A549 (cell line): ENCODE data around the gene DSTYK. TPM values are rescaled to one million over a fixed set of nuclear protein-coding genes. Genes with fewer than 3 reads are reported as not detected.

Experiments used
- ATAC-seq, 2 experiments: fragments of 200-7000 bp in 1 of 2; fragments of >200 bp in 1 of 2; cut with Nextera tagmentation in 1 of 2; cut with Tn5 transposase in 1 of 2; 3 replicates each; pipeline versions ENCODE4 v1.8.0 to v1.9.1; 2018 to 2020; ENCODE audit warnings: mild to moderate bottlenecking in 1 of 2, moderate library complexity in 1 of 2
- CTCF ChIA-PET: fragments of 300-600 bp; sonication (Branson Sonifier 250); formaldehyde crosslinking; extraction: SDS; loops from one replicate; lab custom pipeline; 2021; ENCODE audit warnings: antibody characterized with exemption, inconsistent platforms; lab: Yijun Ruan, JAX
- POLR2A ChIA-PET: fragments of 350-600 bp; formaldehyde crosslinking; extraction: SDS; loops from one replicate; lab custom pipeline; 2021; ENCODE audit warnings: antibody characterized with exemption, inconsistent platforms; lab: Yijun Ruan, JAX
- DNase-seq, 2 experiments: peaks; one replicate each; pipeline versions ENCODE4 v3.0.0 to v3.0.0-alpha.2; 2011 to 2016; ENCODE audit warnings: low read depth in 1 of 2, low spot score in 1 of 2
- FAIRE-seq: peaks from 2 replicates; lab custom pipeline; 2011; peaks lifted over from hg19 to GRCh38; lab: Jason Lieb, UNC
- H3K27ac ChIP-seq, 2 experiments: fragments of >200 bp; sonication (Bioruptor Twin); formaldehyde crosslinking; 3 replicates each; pipeline ENCODE4 v1.5.1; 2016 to 2017
- H3K4me1 ChIP-seq: fragments of >200 bp; sonication (Bioruptor Twin); formaldehyde crosslinking; 3 replicates; pipeline ENCODE4 v1.6.1; 2016
- H3K4me2 ChIP-seq: fragments of >200 bp; sonication (Bioruptor Twin); formaldehyde crosslinking; 3 replicates; pipeline ENCODE4 v1.6.1; 2016
- H3K4me3 ChIP-seq: fragments of >200 bp; sonication (Bioruptor Twin); formaldehyde crosslinking; 3 replicates; pipeline ENCODE4 v1.5.1; 2016
- H3K9me3 ChIP-seq: fragments of >200 bp; sonication (Bioruptor Twin); formaldehyde crosslinking; 3 replicates; pipeline ENCODE4 v1.6.1; 2016
- BHLHE40 ChIP-seq: IDR thresholded peaks from 2 replicates; pipeline ENCODE4 v1.6.1; 2012; ENCODE audit warnings: low read depth, low read length, inconsistent platforms
- CHD4 ChIP-seq: fragments of 200-600 bp; sonication (generic); IDR thresholded peaks from 2 replicates; pipeline ENCODE4 v1.6.1; 2016; ENCODE audit warnings: antibody characterized with exemption, mild to moderate bottlenecking, borderline replicate concordance
- EHF ChIP-seq: fragments of 250-450 bp; sonication (Bioruptor Pico); IDR thresholded peaks from 2 replicates; pipeline ENCODE4 v1.5.0; 2020; ENCODE audit warnings: mild to moderate bottlenecking
- EHMT2 ChIP-seq: fragments of 200-600 bp; sonication (generic); IDR thresholded peaks from 2 replicates; pipeline ENCODE4 v1.6.1; 2016; ENCODE audit warnings: antibody characterized with exemption, low read depth, mild to moderate bottlenecking, moderate library complexity
- HEYL ChIP-seq: fragments of 250-450 bp; sonication (Bioruptor Pico); IDR thresholded peaks from 2 replicates; pipeline ENCODE4 v1.8.0; 2021; ENCODE audit warnings: mild to moderate bottlenecking, moderate library complexity
- HOXB13 ChIP-seq: fragments of 250-450 bp; sonication (Bioruptor Pico); IDR thresholded peaks from 2 replicates; pipeline ENCODE4 v1.5.0; 2020; ENCODE audit warnings: low read depth, mild to moderate bottlenecking, moderate library complexity
- JUN ChIP-seq, 2 experiments: fragments of >200 bp; sonication (Bioruptor Twin); formaldehyde crosslinking; IDR thresholded peaks; 2 replicates in 1 of 2; 3 replicates in 1 of 2; pipeline ENCODE4 v1.6.1; 2016 to 2017
- POLR2A ChIP-seq: IDR thresholded peaks from 2 replicates; pipeline ENCODE4 v1.6.1; 2012; ENCODE audit warnings: mild to moderate bottlenecking, low read length
- RFX5 ChIP-seq: fragments of 450-650 bp; IDR thresholded peaks from 2 replicates; pipeline ENCODE4 v1.7.1; 2014; ENCODE audit warnings: antibody characterized with exemption, mild to moderate bottlenecking, moderate library complexity
- TP53 ChIP-seq: fragments of 250-450 bp; sonication (Bioruptor Pico); IDR thresholded peaks from 2 replicates; pipeline ENCODE4 v1.5.0; 2021; ENCODE audit warnings: mild to moderate bottlenecking, moderate library complexity
- ZNF302 ChIP-seq: fragments of 250-450 bp; sonication (Bioruptor Pico); IDR thresholded peaks from 2 replicates; pipeline ENCODE4 v1.9.0; 2021; ENCODE audit warnings: inconsistent platforms, mild to moderate bottlenecking, moderate library complexity
- WGBS: methylation state at CpG from one replicate; pipeline ENCODE4 v1.1.6; 2017; ENCODE audit errors: missing lambda C conversion rate; 5-methylcytosine and 5-hydroxymethylcytosine counted together
- polyA plus RNA-seq, 4 experiments: library from polyadenylated mRNA; depleted of rRNA in 3 of 4; stranded (reverse); fragments of >200 nt; fragmentation: RNase III in 1 of 4; extraction: RNeasy Plus Mini Kit Qiagen cat#74134 plus additional on column Dnase treatment in 1 of 4; gene quantifications; 2 replicates in 3 of 4; 3 replicates in 1 of 4; pipeline ENCODE4 v1.2.3, GENCODE V29; 2011 to 2017
- TF ChIP-seq, protein P1 (sequence below): IDR thresholded peaks from 2 replicates; pipeline ENCODE4 v1.6.1; 2012; ENCODE audit warnings: low read depth, borderline replicate concordance
- TF ChIP-seq, protein P2 (sequence below): fragments of 250-450 bp; sonication (Bioruptor Pico); IDR thresholded peaks from 2 replicates; pipeline ENCODE4 v1.5.0; 2021; ENCODE audit warnings: mild to moderate bottlenecking, moderate library complexity, borderline replicate concordance
- TF ChIP-seq, protein P3 (sequence below): fragments of >200 bp; sonication (Bioruptor Twin); formaldehyde crosslinking; IDR thresholded peaks from 2 replicates; pipeline ENCODE4 v1.6.1; 2016
- TF ChIP-seq, protein P4 (sequence below): fragments of >200 bp; sonication (Bioruptor Twin); formaldehyde crosslinking; IDR thresholded peaks from 3 replicates; pipeline ENCODE4 v1.5.1; 2016

DSTYK gene
- polyA plus RNA-seq, 2 of the 4 experiments (the other 2 are of a cell fraction), result 8.6 to 9.0 TPM

DNA sequence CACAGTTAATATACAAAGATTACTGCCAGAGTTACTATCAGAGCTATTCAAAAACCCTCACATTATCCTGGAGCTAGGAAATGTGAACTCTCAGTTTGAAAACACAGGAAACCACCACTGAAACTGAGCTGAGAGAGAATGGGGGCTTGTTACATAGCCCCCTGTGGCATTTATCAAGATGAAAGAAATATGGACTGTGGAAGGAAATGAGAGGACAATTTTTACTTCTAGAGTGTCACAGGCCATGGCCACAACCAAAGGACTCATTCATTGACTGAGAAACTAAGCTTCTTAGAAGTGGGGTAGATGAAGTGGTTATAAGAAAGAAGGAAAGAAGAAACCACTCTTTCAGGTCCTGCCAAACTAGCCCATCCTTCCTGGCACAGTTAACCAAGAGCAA, 25.3 kb downstream of the DSTYK start:
- FAIRE-seq (no peak), ATAC-seq (no peak), DNase-seq (no peak)
- H3K27ac ChIP-seq, result no peak overlapping the region
- ChIA-PET POLR2A (no interaction called here), CTCF (interaction anchor here (1.1 to 1.5 kb wide), 4 partner anchors 10 to 197 kb away, joined by 3 to 5 read pairs (median 4); no protein-coding TSS in a partner anchor)
- H3K9me3 ChIP-seq, result no peaks in the 10 kb centered on the region
- no peak overlapping the region for H3K4me2 ChIP-seq
- H3K4me1 ChIP-seq, result peaks cover 12% of the 10 kb centered on the region
- H3K4me3 ChIP-seq, result no peak overlapping the region
- TF ChIP-seq JUN (IDR thresholded peaks at IDR 0.05) (no peak), RFX5 (no peak), EHMT2 (no peak), EHF (no peak), HOXB13 (CRISPR knock-in tag) (no peak), HEYL (CRISPR knock-in tag) (no peak), BHLHE40 (no peak), CHD4 (no peak)
- TF ChIP-seq, protein P1, sequence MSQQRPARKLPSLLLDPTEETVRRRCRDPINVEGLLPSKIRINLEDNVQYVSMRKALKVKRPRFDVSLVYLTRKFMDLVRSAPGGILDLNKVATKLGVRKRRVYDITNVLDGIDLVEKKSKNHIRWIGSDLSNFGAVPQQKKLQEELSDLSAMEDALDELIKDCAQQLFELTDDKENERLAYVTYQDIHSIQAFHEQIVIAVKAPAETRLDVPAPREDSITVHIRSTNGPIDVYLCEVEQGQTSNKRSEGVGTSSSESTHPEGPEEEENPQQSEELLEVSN, result no peak
- TF ChIP-seq, protein P2, sequence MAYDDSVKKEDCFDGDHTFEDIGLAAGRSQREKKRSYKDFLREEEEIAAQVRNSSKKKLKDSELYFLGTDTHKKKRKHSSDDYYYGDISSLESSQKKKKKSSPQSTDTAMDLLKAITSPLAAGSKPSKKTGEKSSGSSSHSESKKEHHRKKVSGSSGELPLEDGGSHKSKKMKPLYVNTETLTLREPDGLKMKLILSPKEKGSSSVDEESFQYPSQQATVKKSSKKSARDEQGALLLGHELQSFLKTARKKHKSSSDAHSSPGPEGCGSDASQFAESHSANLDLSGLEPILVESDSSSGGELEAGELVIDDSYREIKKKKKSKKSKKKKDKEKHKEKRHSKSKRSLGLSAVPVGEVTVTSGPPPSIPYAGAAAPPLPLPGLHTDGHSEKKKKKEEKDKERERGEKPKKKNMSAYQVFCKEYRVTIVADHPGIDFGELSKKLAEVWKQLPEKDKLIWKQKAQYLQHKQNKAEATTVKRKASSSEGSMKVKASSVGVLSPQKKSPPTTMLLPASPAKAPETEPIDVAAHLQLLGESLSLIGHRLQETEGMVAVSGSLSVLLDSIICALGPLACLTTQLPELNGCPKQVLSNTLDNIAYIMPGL (CRISPR knock-in tag), result no peak
- TF ChIP-seq, all 56 proteins: peak for 0

DNA sequence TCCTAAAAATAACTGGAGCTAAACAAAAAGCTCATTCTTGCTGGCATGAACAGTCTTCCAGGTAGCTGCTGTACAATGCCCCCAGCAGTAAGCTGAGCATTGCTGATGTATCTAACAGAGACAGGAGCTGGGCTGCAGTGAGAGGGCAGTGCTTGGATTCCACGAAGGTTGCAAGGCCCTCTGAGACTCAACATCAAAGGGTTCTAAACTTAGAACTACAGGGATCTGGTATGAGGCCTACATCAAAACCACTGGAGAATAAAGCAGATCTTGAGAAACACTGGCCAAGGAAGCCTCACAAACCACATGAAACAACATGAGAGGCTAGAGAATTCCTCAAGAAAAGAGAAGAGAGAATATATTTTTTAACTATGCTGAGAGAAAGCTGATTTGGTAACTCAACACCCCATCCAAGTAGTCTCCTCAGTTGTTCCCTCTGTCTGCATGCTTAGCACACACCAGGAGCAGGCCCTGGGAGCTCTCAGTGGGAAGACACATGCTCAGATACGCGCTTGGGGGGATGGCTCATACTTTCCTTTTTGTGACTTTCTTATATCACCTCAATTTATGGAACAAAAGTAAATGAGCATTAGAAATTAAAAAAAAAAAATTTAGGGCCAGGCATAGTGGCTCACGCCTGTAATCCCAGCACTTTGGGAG, 27.7 kb downstream of the DSTYK start:
- 83% methylated on average over 4 of the region's 4 CpGs for WGBS
- FAIRE-seq, result no peak

More for the DNA sequence above, 27.7 kb downstream of the DSTYK start:
- Histone ChIP-seq H3K4me1 (peaks cover 6% of the 10 kb centered on the region), H3K4me2 (no peak overlapping the region), H3K27ac (no peak overlapping the region), H3K4me3 (no peak overlapping the region), H3K9me3 (no peaks in the 10 kb centered on the region)
- ChIA-PET POLR2A (no interaction called here), CTCF (interaction anchor here (0.6 to 1.0 kb wide), 2 partner anchors 123 to 289 kb away, joined by 3 read pairs; no protein-coding TSS in a partner anchor)
- no peak for DNase-seq
- no peak; a peak in 1 of 6 replicates for ATAC-seq
- TF ChIP-seq, protein P2 (CRISPR knock-in tag), result no peak
- TF ChIP-seq, protein P3, sequence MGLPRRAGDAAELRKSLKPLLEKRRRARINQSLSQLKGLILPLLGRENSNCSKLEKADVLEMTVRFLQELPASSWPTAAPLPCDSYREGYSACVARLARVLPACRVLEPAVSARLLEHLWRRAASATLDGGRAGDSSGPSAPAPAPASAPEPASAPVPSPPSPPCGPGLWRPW, result no peak
- TF ChIP-seq HOXB13 (CRISPR knock-in tag), result no peak
- no peak for TF ChIP-seq ZNF302 (CRISPR knock-in tag)
- TF ChIP-seq, protein P4, sequence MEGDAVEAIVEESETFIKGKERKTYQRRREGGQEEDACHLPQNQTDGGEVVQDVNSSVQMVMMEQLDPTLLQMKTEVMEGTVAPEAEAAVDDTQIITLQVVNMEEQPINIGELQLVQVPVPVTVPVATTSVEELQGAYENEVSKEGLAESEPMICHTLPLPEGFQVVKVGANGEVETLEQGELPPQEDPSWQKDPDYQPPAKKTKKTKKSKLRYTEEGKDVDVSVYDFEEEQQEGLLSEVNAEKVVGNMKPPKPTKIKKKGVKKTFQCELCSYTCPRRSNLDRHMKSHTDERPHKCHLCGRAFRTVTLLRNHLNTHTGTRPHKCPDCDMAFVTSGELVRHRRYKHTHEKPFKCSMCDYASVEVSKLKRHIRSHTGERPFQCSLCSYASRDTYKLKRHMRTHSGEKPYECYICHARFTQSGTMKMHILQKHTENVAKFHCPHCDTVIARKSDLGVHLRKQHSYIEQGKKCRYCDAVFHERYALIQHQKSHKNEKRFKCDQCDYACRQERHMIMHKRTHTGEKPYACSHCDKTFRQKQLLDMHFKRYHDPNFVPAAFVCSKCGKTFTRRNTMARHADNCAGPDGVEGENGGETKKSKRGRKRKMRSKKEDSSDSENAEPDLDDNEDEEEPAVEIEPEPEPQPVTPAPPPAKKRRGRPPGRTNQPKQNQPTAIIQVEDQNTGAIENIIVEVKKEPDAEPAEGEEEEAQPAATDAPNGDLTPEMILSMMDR, result no peak
- no peak for TF ChIP-seq TP53 (CRISPR knock-in tag)
- no peak for TF ChIP-seq POLR2A
